BE2C (cell line): ENCODE data around the gene NLGN2.

Source experiments
- DNase-seq: peaks from one replicate; pipeline ENCODE4 v3.0.0-alpha.2; 2020
- H3K27me3 ChIP-seq: fragments of 250-450 bp; sonication (Bioruptor Pico); 2 replicates; pipeline ENCODE4 v1.5.1; 2020; ENCODE audit warnings: mild to moderate bottlenecking
- H3K36me3 ChIP-seq: fragments of 250-450 bp; sonication (Bioruptor Pico); 2 replicates; pipeline ENCODE4 v1.5.1; 2020; ENCODE audit warnings: mild to moderate bottlenecking
- H3K4me1 ChIP-seq: fragments of 250-450 bp; sonication (Bioruptor Pico); 2 replicates; pipeline ENCODE4 v1.5.1; 2020
- H3K4me3 ChIP-seq: 2 replicates; pipeline ENCODE4 v1.5.1; 2011; ENCODE audit warnings: low read depth, low read length
- H3K9me3 ChIP-seq: fragments of 250-450 bp; sonication (Bioruptor Pico); 2 replicates; pipeline ENCODE4 v1.5.1; 2020
- TF ChIP-seq, protein P1 (sequence below): IDR thresholded peaks from 2 replicates; pipeline ENCODE4 v1.5.1; 2012; ENCODE audit warnings: mild to moderate bottlenecking, low read depth, low read length

NLGN2 gene

GRCh38 chr17:7429722-7430121 is 22.1 kb downstream of the NLGN2 start:
- no peaks in the 10 kb centered on the region for H3K27me3 ChIP-seq
- H3K9me3 ChIP-seq, result no peaks in the 10 kb centered on the region
- no peak for DNase-seq
- no peaks in the 10 kb centered on the region for H3K4me1 ChIP-seq
- H3K4me3 ChIP-seq, result no peak overlapping the region
- TF ChIP-seq, protein P1, sequence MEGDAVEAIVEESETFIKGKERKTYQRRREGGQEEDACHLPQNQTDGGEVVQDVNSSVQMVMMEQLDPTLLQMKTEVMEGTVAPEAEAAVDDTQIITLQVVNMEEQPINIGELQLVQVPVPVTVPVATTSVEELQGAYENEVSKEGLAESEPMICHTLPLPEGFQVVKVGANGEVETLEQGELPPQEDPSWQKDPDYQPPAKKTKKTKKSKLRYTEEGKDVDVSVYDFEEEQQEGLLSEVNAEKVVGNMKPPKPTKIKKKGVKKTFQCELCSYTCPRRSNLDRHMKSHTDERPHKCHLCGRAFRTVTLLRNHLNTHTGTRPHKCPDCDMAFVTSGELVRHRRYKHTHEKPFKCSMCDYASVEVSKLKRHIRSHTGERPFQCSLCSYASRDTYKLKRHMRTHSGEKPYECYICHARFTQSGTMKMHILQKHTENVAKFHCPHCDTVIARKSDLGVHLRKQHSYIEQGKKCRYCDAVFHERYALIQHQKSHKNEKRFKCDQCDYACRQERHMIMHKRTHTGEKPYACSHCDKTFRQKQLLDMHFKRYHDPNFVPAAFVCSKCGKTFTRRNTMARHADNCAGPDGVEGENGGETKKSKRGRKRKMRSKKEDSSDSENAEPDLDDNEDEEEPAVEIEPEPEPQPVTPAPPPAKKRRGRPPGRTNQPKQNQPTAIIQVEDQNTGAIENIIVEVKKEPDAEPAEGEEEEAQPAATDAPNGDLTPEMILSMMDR, result no peak
- no peaks in the 10 kb centered on the region for H3K36me3 ChIP-seq

- Histone ChIP-seq H3K36me3 (no peaks in the 10 kb centered on the region), H3K4me1 (no peaks in the 10 kb centered on the region), H3K4me3 (no peak overlapping the region), H3K27me3 (no peaks in the 10 kb centered on the region), H3K9me3 (no peaks in the 10 kb centered on the region)
- TF ChIP-seq, protein P1, result no peak
- DNase-seq, result no peak
Measured at GRCh38 chr17:7431231-7431630, 23.6 kb downstream of the NLGN2 start.

GRCh38 chr17:7432296-7432695 is 24.7 kb downstream of the NLGN2 start:
- Histone ChIP-seq H3K4me3 (no peak overlapping the region), H3K9me3 (no peaks in the 10 kb centered on the region), H3K4me1 (no peaks in the 10 kb centered on the region), H3K36me3 (no peaks in the 10 kb centered on the region), H3K27me3 (no peaks in the 10 kb centered on the region)
- TF ChIP-seq, protein P1, result no peak
- no peak for DNase-seq

GRCh38 chr17:7435676-7436555 is 28.3 kb downstream of the NLGN2 start:
- TF ChIP-seq, protein P1, result no peak
- no peaks in the 10 kb centered on the region for H3K9me3 ChIP-seq
- H3K36me3 ChIP-seq, result no peaks in the 10 kb centered on the region
- H3K27me3 ChIP-seq, result peaks cover 9% of the 10 kb centered on the region
- DNase-seq, result no peak
- H3K4me3 ChIP-seq, result no peak overlapping the region
- no peaks in the 10 kb centered on the region for H3K4me1 ChIP-seq

DNA sequence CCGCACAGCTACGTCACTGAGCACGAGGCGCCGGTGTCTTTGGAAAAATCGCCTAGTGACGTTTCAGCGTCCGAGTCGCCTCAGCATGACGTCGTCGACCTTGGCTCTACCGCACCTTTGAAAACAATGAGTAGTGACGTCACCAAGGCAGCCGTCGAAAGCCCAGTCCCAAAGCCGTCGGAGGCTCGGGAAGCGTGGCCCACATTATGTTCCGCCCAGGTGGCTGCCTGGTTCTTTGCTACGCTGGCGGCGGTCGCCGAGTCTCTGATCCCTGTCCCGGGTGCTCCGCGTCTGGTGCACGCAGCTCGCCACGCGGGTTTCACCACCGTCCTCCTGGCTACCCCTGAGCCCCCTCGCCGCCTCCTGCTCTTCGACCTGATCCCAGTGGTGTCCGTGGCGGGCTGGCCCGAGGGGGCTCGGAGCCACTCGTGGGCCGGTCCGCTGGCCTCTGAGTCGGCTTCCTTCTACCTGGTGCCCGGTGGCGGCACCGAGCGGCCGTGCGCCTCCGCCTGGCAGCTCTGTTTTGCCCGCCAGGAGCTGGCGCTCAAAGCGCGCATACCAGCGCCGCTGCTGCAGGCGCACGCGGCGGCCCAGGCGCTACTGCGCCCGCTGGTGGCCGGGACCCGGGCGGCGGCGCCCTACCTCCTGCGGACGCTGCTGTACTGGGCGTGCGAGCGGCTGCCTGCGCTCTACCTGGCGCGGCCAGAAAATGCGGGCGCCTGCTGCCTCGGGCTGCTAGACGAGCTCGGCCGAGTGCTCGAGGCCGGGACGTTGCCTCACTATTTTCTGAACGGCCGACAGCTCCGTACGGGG is 29.1 kb downstream of the NLGN2 start:
- Histone ChIP-seq H3K4me1 (no peaks in the 10 kb centered on the region), H3K9me3 (no peaks in the 10 kb centered on the region), H3K4me3 (peak overlapping the region; percentile 57), H3K27me3 (peaks cover 9% of the 10 kb centered on the region), H3K36me3 (no peaks in the 10 kb centered on the region)
- TF ChIP-seq, protein P1, result peak; percentile 47
- peak; percentile 81 for DNase-seq
